Endothelial cell of umbilical vein (primary cell): Measurements from ENCODE around the gene ARID1B. TPM values are rescaled to one million over a fixed set of nuclear protein-coding genes. Genes with fewer than 3 reads are reported as not detected.
A peak's percentile ranks its signal among the peaks of the same experiment; 100 is the strongest.

Source experiments
- BruUV-seq: library from RNA; stranded (reverse); fragments of 400-500 nt; replicated peaks from 2 replicates; lab custom pipeline; 2021; lab: Mats Ljungman, UMichigan
- CTCF ChIA-PET: fragments of 300-600, 350-600 bp; sonication (Branson Sonifier 250); formaldehyde crosslinking; loops from one replicate; lab custom pipeline; 2021; ENCODE audit warnings: antibody characterized with exemption, inconsistent platforms; lab: Charles Lee
- POLR2A ChIA-PET: fragments of 300-600, 350-600 bp; sonication (Branson Sonifier 250); formaldehyde crosslinking; loops from one replicate; lab custom pipeline; 2021; ENCODE audit warnings: antibody characterized with exemption, inconsistent platforms; lab: Charles Lee
- DNase-seq: peaks from one replicate; pipeline ENCODE4 v3.0.0-alpha.2; 2011; ENCODE audit warnings: low read depth, low spot score
- FAIRE-seq: peaks from 2 replicates; lab custom pipeline; 2011; peaks lifted over from hg19 to GRCh38; lab: Jason Lieb, UNC
- H2AFZ ChIP-seq: 2 replicates; pipeline ENCODE4 v1.6.0; 2012; ENCODE audit warnings: low read depth, low read length, control low read depth, inconsistent platforms
- H3K27ac ChIP-seq: 2 replicates; pipeline ENCODE4 v1.5.1; 2011; ENCODE audit warnings: low read depth, mild to moderate bottlenecking, control low read depth, low read length, moderate library complexity; ENCODE audit not compliant: insufficient read depth
- H3K27me3 ChIP-seq, 2 experiments: 2 replicates each; pipeline versions ENCODE4 v1.6.0 to v1.6.1; 2011; ENCODE audit warnings: low read length in 2 of 2, mixed read lengths in 1 of 2; ENCODE audit not compliant: control insufficient read depth in 2 of 2, insufficient read depth in 2 of 2
- H3K36me3 ChIP-seq, 2 experiments: 2 replicates in 1 of 2; 3 replicates in 1 of 2; pipeline ENCODE4 v1.5.1; 2011; ENCODE audit warnings: low read length in 2 of 2, mild to moderate bottlenecking in 1 of 2, moderate library complexity in 1 of 2; ENCODE audit not compliant: control insufficient read depth in 2 of 2, insufficient read depth in 2 of 2; ENCODE audit errors: extremely low read depth in 1 of 2
- H3K4me1 ChIP-seq: 3 replicates; pipeline ENCODE4 v1.5.1; 2011; ENCODE audit warnings: mild to moderate bottlenecking, low read length; ENCODE audit not compliant: control insufficient read depth, insufficient read depth; ENCODE audit errors: extremely low read depth
- H3K4me2 ChIP-seq: 2 replicates; pipeline ENCODE4 v1.6.1; 2011; ENCODE audit warnings: low read length, control low read depth, mixed read lengths; ENCODE audit not compliant: insufficient read depth
- H3K4me3 ChIP-seq, 3 experiments: fragments of 200-600 bp in 1 of 3; sonication (generic), shearing (Covaris generic) in 1 of 3; replicated peaks in 1 of 3; 2 replicates each; pipeline ENCODE4 v1.5.1; 2011 to 2016; ENCODE audit warnings: control low read depth in 3 of 3, low read length in 3 of 3, mild to moderate bottlenecking in 2 of 3, inconsistent platforms in 1 of 3, low read depth in 1 of 3, moderate library complexity in 1 of 3; ENCODE audit not compliant: insufficient read depth in 1 of 3
- H3K79me2 ChIP-seq: 2 replicates; pipeline ENCODE4 v1.6.0; 2012; ENCODE audit warnings: low read length, inconsistent platforms; ENCODE audit not compliant: control insufficient read depth, insufficient read depth
- H3K9ac ChIP-seq: replicated peaks from 2 replicates; pipeline ENCODE3; 2011; ENCODE audit warnings: low read length, control low read depth; ENCODE audit not compliant: insufficient read depth; ENCODE audit errors: extremely low read depth
- H3K9me1 ChIP-seq: replicated peaks from 3 replicates; pipeline ENCODE4 v1.6.0; 2011; ENCODE audit warnings: mild to moderate bottlenecking, low read length; ENCODE audit not compliant: control insufficient read depth, insufficient read depth; ENCODE audit errors: extremely low read depth
- H3K9me3 ChIP-seq: replicated peaks from 2 replicates; pipeline ENCODE4 v1.5.1; 2012; ENCODE audit warnings: low read length, inconsistent platforms; ENCODE audit not compliant: control insufficient read depth, insufficient read depth
- H4K20me1 ChIP-seq: replicated peaks from 2 replicates; pipeline ENCODE3; 2011; ENCODE audit warnings: mild to moderate bottlenecking, low read length; ENCODE audit not compliant: control insufficient read depth, insufficient read depth; ENCODE audit errors: extremely low read depth
- EZH2 ChIP-seq: IDR thresholded peaks from 2 replicates; pipeline ENCODE4 v1.6.1; 2012; ENCODE audit warnings: borderline replicate concordance, low read depth, mild to moderate bottlenecking, moderate library complexity, low read length, inconsistent platforms; ENCODE audit not compliant: severe bottlenecking
- FOS ChIP-seq: IDR thresholded peaks from 2 replicates; pipeline ENCODE4 v1.6.1; 2011; ENCODE audit warnings: mild to moderate bottlenecking, low read length, moderate library complexity, borderline replicate concordance; ENCODE audit not compliant: insufficient read depth
- GATA2 ChIP-seq: IDR thresholded peaks from 2 replicates; pipeline ENCODE4 v1.7.0; 2011; ENCODE audit warnings: low read depth, mild to moderate bottlenecking, moderate library complexity, mixed read lengths, low read length; ENCODE audit not compliant: insufficient read length, insufficient read depth
- JUN ChIP-seq: IDR thresholded peaks from 2 replicates; pipeline ENCODE4 v1.6.1; 2011; ENCODE audit warnings: borderline replicate concordance, low read depth; ENCODE audit not compliant: insufficient read length, insufficient read depth
- MYC ChIP-seq: IDR thresholded peaks from one replicate; pipeline ENCODE4 v1.6.1; 2011; ENCODE audit warnings: mild to moderate bottlenecking, low read depth, low read length
- POLR2A ChIP-seq: IDR thresholded peaks from 2 replicates; pipeline ENCODE4 v1.6.1; 2012; ENCODE audit warnings: low read depth, mild to moderate bottlenecking, control low read depth, low read length
- POLR2AphosphoS5 ChIP-seq: IDR thresholded peaks from 2 replicates; pipeline ENCODE4 v1.6.1; 2012; ENCODE audit warnings: low read depth, mild to moderate bottlenecking, control low read depth, low read length, moderate library complexity; ENCODE audit not compliant: insufficient read depth
- dilution Hi-C: fragments of 300-500 bp; cut with MboI; formaldehyde crosslinking; loops from one replicate; pipeline ENCODE4 v1.15.0; 2019; ENCODE audit warnings: low sequenced_read_pairs; ENCODE audit not compliant: extremely low pct_ligation_motif_present
- intact Hi-C: fragments of 100-400 bp; cut with micrococcal nuclease; formaldehyde crosslinking; loops from one replicate; pipeline ENCODE4 v1.10.0; 2022
- polyA plus RNA-seq, 4 experiments: library from polyadenylated mRNA; depleted of rRNA in 3 of 4; stranded (reverse) in 3 of 4; unstranded in 1 of 4; fragments of >200 nt; gene quantifications; 2 replicates each; pipeline versions ENCODE4 v1.2.1 to v1.2.3, GENCODE V29; 2011 to 2012; ENCODE audit warnings: missing spikeins in 1 of 4
- total RNA-seq: library from RNA; stranded (reverse); gene quantifications from 2 replicates; pipeline ENCODE4 v1.2.3, GENCODE V29; 2021
- TF ChIP-seq, protein P1 (sequence below), 2 donors: IDR thresholded peaks; 1 replicate in 1 of 2; 2 replicates in 1 of 2; pipeline ENCODE4 v1.5.1; 2011; ENCODE audit warnings: low read length in 2 of 2, mild to moderate bottlenecking in 2 of 2, moderate library complexity in 2 of 2, control low read depth in 1 of 2, inconsistent platforms in 1 of 2, low read depth in 1 of 2; ENCODE audit not compliant: insufficient read depth in 1 of 2; ENCODE audit errors: extremely low read depth in 1 of 2
- TF ChIP-seq, protein P2 (sequence below): IDR thresholded peaks from 2 replicates; pipeline ENCODE4 v1.6.1; 2011; ENCODE audit not compliant: insufficient read depth, insufficient read length

The ARID1B gene
- total and polyA plus RNA-seq, 2 donors (not counting 3 experiments of a cell fraction or from before 2014, with no cell fraction given) = 21.8 to 89.5 TPM

DNA sequence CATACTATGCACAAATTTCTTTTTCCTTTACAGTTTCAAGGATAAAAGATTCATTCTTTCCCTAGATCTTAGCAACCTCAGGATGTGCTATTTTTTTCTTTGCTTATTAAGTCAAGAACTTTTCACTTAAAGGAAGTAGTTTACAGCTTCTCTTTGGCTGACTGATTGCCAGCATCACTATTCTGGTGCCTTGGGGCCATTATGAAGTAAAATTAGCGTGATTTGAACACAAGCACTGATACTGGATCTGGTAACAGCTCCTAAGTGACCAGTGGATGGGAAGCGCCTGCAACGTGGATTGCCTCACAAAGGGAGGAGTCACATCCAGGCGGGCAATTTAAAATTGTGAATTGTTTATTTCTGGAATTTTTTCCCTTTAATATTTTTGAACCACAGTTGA lies 147.1 kb downstream of the ARID1B start:
- TF ChIP-seq, protein P1, sequence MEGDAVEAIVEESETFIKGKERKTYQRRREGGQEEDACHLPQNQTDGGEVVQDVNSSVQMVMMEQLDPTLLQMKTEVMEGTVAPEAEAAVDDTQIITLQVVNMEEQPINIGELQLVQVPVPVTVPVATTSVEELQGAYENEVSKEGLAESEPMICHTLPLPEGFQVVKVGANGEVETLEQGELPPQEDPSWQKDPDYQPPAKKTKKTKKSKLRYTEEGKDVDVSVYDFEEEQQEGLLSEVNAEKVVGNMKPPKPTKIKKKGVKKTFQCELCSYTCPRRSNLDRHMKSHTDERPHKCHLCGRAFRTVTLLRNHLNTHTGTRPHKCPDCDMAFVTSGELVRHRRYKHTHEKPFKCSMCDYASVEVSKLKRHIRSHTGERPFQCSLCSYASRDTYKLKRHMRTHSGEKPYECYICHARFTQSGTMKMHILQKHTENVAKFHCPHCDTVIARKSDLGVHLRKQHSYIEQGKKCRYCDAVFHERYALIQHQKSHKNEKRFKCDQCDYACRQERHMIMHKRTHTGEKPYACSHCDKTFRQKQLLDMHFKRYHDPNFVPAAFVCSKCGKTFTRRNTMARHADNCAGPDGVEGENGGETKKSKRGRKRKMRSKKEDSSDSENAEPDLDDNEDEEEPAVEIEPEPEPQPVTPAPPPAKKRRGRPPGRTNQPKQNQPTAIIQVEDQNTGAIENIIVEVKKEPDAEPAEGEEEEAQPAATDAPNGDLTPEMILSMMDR (IDR thresholded peaks at IDR 0.05; ENCODE audit: extremely low read depth in 1 of 2, insufficient read depth in 1 of 2, low read depth in 1 of 2, low read length in 2 of 2) = no peak
- TF ChIP-seq, protein P2, sequence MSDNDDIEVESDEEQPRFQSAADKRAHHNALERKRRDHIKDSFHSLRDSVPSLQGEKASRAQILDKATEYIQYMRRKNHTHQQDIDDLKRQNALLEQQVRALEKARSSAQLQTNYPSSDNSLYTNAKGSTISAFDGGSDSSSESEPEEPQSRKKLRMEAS = no peak
- no peak for TF ChIP-seq FOS
- TF ChIP-seq EZH2 = no peak
- no peak for TF ChIP-seq JUN
- TF ChIP-seq GATA2 = no peak
- TF ChIP-seq MYC = no peak
- no peak for TF ChIP-seq POLR2A
- no peak for TF ChIP-seq POLR2AphosphoS5
- H3K4me2 ChIP-seq = no peak overlapping the region
- BruUV-seq = no TSS peak
- ChIA-PET CTCF (interaction anchor here (0.7 to 1.3 kb wide), 3 partner anchors 9 to 31 kb away, joined by 3 read pairs; no protein-coding TSS in a partner anchor), POLR2A (no interaction called here)
- no peaks in the 10 kb centered on the region for H3K36me3 ChIP-seq
- no peak for FAIRE-seq
- no peak overlapping the region for H3K27ac ChIP-seq
- dilution Hi-C loops = no loop called here
- peaks cover 2% of the 10 kb centered on the region for H4K20me1 ChIP-seq
- no peaks in the 10 kb centered on the region for H3K9me3 ChIP-seq
- intact Hi-C loops = no loop called here
- no peaks in the 10 kb centered on the region for H3K27me3 ChIP-seq
- H3K9ac ChIP-seq = no peak overlapping the region
- no peak overlapping the region for H3K4me3 ChIP-seq
- DNase-seq = peak; percentile 29
- no peaks in the 10 kb centered on the region for H3K9me1 ChIP-seq
- no peaks in the 10 kb centered on the region for H3K4me1 ChIP-seq
- no peak overlapping the region for H2AFZ ChIP-seq
- H3K79me2 ChIP-seq = peaks cover 38% of the 10 kb centered on the region
